WTC11 (cell line): ENCODE data around the gene ITPKC.

Experiments used
- E2F5 ChIP-seq: sonication (generic); formaldehyde crosslinking; IDR thresholded peaks from 2 replicates; pipeline ENCODE4 v1.8.1; 2022; ENCODE audit warnings: mild to moderate bottlenecking, moderate library complexity, missing genetic modification reagents
- ELF4 ChIP-seq: sonication (generic); formaldehyde crosslinking; IDR thresholded peaks from 2 replicates; pipeline ENCODE4 v1.8.1; 2022; ENCODE audit warnings: low read depth, mild to moderate bottlenecking, moderate library complexity, missing genetic modification reagents
- FOXK1 ChIP-seq: sonication (generic); formaldehyde crosslinking; IDR thresholded peaks from 2 replicates; pipeline ENCODE4 v1.8.0; 2022; ENCODE audit warnings: mild to moderate bottlenecking, moderate library complexity, missing genetic modification reagents
- HMGXB4 ChIP-seq: sonication (generic); formaldehyde crosslinking; IDR thresholded peaks from 2 replicates; pipeline ENCODE4 v1.8.1; 2023; ENCODE audit warnings: mild to moderate bottlenecking, moderate library complexity, missing genetic modification reagents
- MXD4 ChIP-seq: fragments of 250-450 bp; sonication (Bioruptor Pico); IDR thresholded peaks from 2 replicates; pipeline ENCODE4 v1.8.0; 2021; ENCODE audit warnings: mild to moderate bottlenecking, moderate library complexity, borderline replicate concordance
- PRDM15 ChIP-seq: sonication (generic); formaldehyde crosslinking; IDR thresholded peaks from 2 replicates; pipeline ENCODE4 v1.8.0; 2022; ENCODE audit warnings: missing genetic modification reagents
- SMAD3 ChIP-seq: sonication (generic); formaldehyde crosslinking; IDR thresholded peaks from 2 replicates; pipeline ENCODE4 v1.8.0; 2022; ENCODE audit warnings: missing genetic modification reagents, mild to moderate bottlenecking, borderline replicate concordance
- TEAD4 ChIP-seq: sonication (generic); formaldehyde crosslinking; IDR thresholded peaks from 2 replicates; pipeline ENCODE4 v1.8.0; 2022; ENCODE audit warnings: mild to moderate bottlenecking, missing genetic modification reagents
- ZMAT4 ChIP-seq: fragments of 250-450 bp; sonication (Bioruptor Pico); IDR thresholded peaks from 2 replicates; pipeline ENCODE4 v1.9.0; 2021; ENCODE audit warnings: mild to moderate bottlenecking
- TF ChIP-seq, protein P1 (sequence below): fragments of 200-600 bp; IDR thresholded peaks from 2 replicates; pipeline ENCODE4 v1.8.0; 2022; ENCODE audit warnings: antibody characterized with exemption
- TF ChIP-seq, protein P2 (sequence below): sonication (generic); formaldehyde crosslinking; IDR thresholded peaks from 2 replicates; pipeline ENCODE4 v1.8.1; 2023; ENCODE audit warnings: mild to moderate bottlenecking, missing genetic modification reagents
- TF ChIP-seq, protein P3 (sequence below): sonication (generic); formaldehyde crosslinking; IDR thresholded peaks from 2 replicates; pipeline ENCODE4 v1.8.1; 2023; ENCODE audit warnings: mild to moderate bottlenecking, missing genetic modification reagents, moderate library complexity

DNA sequence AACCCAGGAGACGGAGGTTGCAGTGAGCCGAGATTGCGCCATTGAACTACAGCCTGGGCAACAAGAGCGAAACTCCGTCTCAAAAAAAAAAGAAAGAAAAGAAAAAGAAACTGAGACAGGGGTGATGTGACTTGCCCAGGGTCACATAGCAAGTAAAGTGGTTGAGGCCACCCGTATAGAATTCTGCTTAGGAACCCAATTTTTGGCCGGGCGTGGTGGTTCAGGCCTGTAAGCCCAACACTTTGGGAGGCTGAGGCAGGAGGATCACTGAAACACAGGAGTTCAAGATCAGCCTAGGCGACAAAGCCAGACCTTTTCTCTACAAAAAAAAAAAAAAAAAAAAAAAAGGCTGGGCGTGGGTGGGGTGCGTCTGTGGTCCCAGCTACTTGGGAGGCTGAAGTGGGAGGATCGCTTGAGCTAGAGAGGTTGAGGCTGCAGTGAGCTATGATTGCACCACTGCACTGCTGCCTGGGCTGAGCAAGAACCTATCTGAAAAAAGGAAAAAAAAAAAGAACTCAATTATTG is 35.4 kb downstream of the ITPKC start:
- TF ChIP-seq, protein P1, sequence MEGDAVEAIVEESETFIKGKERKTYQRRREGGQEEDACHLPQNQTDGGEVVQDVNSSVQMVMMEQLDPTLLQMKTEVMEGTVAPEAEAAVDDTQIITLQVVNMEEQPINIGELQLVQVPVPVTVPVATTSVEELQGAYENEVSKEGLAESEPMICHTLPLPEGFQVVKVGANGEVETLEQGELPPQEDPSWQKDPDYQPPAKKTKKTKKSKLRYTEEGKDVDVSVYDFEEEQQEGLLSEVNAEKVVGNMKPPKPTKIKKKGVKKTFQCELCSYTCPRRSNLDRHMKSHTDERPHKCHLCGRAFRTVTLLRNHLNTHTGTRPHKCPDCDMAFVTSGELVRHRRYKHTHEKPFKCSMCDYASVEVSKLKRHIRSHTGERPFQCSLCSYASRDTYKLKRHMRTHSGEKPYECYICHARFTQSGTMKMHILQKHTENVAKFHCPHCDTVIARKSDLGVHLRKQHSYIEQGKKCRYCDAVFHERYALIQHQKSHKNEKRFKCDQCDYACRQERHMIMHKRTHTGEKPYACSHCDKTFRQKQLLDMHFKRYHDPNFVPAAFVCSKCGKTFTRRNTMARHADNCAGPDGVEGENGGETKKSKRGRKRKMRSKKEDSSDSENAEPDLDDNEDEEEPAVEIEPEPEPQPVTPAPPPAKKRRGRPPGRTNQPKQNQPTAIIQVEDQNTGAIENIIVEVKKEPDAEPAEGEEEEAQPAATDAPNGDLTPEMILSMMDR: no peak
- TF ChIP-seq ELF4 (CRISPR knock-in tag) (no peak), TEAD4 (CRISPR knock-in tag) (no peak), PRDM15 (CRISPR knock-in tag) (no peak), FOXK1 (CRISPR knock-in tag) (no peak), E2F5 (no peak), MXD4 (CRISPR knock-in tag) (no peak), SMAD3 (CRISPR knock-in tag) (no peak), ZMAT4 (CRISPR knock-in tag) (no peak), HMGXB4 (no peak)
- TF ChIP-seq, protein P2, sequence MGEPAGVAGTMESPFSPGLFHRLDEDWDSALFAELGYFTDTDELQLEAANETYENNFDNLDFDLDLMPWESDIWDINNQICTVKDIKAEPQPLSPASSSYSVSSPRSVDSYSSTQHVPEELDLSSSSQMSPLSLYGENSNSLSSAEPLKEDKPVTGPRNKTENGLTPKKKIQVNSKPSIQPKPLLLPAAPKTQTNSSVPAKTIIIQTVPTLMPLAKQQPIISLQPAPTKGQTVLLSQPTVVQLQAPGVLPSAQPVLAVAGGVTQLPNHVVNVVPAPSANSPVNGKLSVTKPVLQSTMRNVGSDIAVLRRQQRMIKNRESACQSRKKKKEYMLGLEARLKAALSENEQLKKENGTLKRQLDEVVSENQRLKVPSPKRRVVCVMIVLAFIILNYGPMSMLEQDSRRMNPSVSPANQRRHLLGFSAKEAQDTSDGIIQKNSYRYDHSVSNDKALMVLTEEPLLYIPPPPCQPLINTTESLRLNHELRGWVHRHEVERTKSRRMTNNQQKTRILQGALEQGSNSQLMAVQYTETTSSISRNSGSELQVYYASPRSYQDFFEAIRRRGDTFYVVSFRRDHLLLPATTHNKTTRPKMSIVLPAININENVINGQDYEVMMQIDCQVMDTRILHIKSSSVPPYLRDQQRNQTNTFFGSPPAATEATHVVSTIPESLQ (CRISPR knock-in tag): no peak
- TF ChIP-seq, protein P3, sequence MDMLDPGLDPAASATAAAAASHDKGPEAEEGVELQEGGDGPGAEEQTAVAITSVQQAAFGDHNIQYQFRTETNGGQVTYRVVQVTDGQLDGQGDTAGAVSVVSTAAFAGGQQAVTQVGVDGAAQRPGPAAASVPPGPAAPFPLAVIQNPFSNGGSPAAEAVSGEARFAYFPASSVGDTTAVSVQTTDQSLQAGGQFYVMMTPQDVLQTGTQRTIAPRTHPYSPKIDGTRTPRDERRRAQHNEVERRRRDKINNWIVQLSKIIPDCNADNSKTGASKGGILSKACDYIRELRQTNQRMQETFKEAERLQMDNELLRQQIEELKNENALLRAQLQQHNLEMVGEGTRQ (CRISPR knock-in tag): no peak
